Measurements from ENCODE around the gene TBX21. TPM values are rescaled to one million over a fixed set of nuclear protein-coding genes. Genes with fewer than 3 reads are reported as not detected.

TBX21 gene
- total RNA-seq, 1 experiment from 2014 or later = 0.20 TPM

GRCh38 chr17:47727704-47728036, 5.4 kb upstream of the TBX21 start:
- no peaks in the 10 kb centered on the region for H3K9me3 ChIP-seq (ENCODE audit: control insufficient read depth in 1 of 2, insufficient read depth in 1 of 2, low read depth in 1 of 2, low read length in 2 of 2)
- RAD21 ChIA-PET (ENCODE audit: low non-redundant PET in 1 of 2, low total read pairs in 2 of 2, uncharacterized antibody in 2 of 2, unreplicated experiment in 2 of 2) = no interaction called here
- TF ChIP-seq MAX (IDR thresholded peaks at IDR 0.05) (no peak), RAD21 (IDR thresholded peaks at IDR 0.05; ENCODE audit: low read depth) (no peak), CTCF (IDR thresholded peaks at IDR 0.05 in 2 of 3, conservative IDR thresholded peaks at IDR 0.05 in 1 of 3; ENCODE audit: borderline replicate concordance in 1 of 3, insufficient read depth in 1 of 3, low read depth in 2 of 3, low read length in 2 of 3) (no peak), ATF3 (IDR thresholded peaks at IDR 0.05) (no peak), SP1 (IDR thresholded peaks at IDR 0.05; ENCODE audit: low read depth) (no peak), TCF7L2 (IDR thresholded peaks at IDR 0.05; ENCODE audit: borderline replicate concordance, extremely low read depth, insufficient read depth, insufficient read length) (no peak), CBX3 (IDR thresholded peaks at IDR 0.05; ENCODE audit: low read depth) (no peak)
- CTCF ChIA-PET = no interaction called here
- H3K79me2 ChIP-seq (ENCODE audit: insufficient read depth, low read length) = no peaks in the 10 kb centered on the region
- no peak overlapping the region for H3K4me3 ChIP-seq (replicated peaks in 1 of 2; ENCODE audit: low read depth in 1 of 2, low read length in 2 of 2)
- H3K27me3 ChIP-seq (ENCODE audit: insufficient read depth, low read length) = peaks cover 5% of the 10 kb centered on the region; the same call in 1 of the 2 replicates
- H3K4me1 ChIP-seq (ENCODE audit: control insufficient read depth in 1 of 2, insufficient read depth in 2 of 2, low read length in 2 of 2) = peaks cover 0 to 3% of the 10 kb centered on the region in 2 experiments; a peak in 2 of 4 replicates
- POLR2A ChIA-PET = no interaction called here
- DNase-seq (ENCODE audit: low read depth, low spot score) = no peak
- H3K9me2 ChIP-seq (ENCODE audit: insufficient read depth) = no peaks in the 10 kb centered on the region
- H3K9ac ChIP-seq (ENCODE audit: low read length) = no peak overlapping the region
- intact Hi-C loops (cut with micrococcal nuclease) = no loop called here
- BruUV-seq (replicated peaks) = no TSS peak
- H4K20me1 ChIP-seq (ENCODE audit: insufficient read depth) = no peaks in the 10 kb centered on the region
- H3K27ac ChIP-seq (ENCODE audit: low read depth, low read length) = no peak overlapping the region
- no peak for ATAC-seq
- no peaks in the 10 kb centered on the region for H3K36me3 ChIP-seq (ENCODE audit: control insufficient read depth in 1 of 2, insufficient read depth in 2 of 2, low read length in 2 of 2)
- H2AFZ ChIP-seq (ENCODE audit: low read depth, low read length, poor library complexity, severe bottlenecking) = no peak overlapping the region
- no peak overlapping the region for H3K4me2 ChIP-seq (ENCODE audit: low read length)
